ENCODE results near the gene TFF2.

The TFF2 gene

DNA sequence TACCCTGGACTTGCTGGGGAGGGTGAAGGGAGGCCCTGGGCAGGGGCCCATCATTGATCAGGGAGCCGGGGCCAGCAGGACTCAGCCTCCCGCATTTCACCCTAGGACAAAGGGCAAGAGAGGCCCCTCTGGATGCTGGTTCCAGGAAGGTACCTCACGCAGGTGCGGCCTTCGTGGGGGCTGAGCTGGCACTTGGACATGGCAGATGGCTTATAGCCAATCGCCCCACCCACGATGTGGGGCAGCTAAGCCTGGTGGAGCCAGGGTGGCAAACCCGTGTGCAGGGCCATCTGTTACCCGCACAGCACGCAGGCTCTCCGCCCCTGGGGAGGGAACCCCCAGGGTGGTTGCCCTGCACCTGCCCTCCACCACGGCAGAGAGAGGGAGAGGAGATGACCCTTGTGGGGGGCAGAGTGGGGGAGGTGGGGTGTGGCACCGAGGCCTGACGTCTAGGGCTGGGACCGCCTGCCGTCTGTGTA is 38.1 kb downstream of the TFF2 start:
- TF ChIP-seq, protein P1, sequence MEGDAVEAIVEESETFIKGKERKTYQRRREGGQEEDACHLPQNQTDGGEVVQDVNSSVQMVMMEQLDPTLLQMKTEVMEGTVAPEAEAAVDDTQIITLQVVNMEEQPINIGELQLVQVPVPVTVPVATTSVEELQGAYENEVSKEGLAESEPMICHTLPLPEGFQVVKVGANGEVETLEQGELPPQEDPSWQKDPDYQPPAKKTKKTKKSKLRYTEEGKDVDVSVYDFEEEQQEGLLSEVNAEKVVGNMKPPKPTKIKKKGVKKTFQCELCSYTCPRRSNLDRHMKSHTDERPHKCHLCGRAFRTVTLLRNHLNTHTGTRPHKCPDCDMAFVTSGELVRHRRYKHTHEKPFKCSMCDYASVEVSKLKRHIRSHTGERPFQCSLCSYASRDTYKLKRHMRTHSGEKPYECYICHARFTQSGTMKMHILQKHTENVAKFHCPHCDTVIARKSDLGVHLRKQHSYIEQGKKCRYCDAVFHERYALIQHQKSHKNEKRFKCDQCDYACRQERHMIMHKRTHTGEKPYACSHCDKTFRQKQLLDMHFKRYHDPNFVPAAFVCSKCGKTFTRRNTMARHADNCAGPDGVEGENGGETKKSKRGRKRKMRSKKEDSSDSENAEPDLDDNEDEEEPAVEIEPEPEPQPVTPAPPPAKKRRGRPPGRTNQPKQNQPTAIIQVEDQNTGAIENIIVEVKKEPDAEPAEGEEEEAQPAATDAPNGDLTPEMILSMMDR (IDR thresholded peaks at IDR 0.05; ENCODE audit: low read depth, low read length) = no peak
- DNase-seq (ENCODE audit: extremely low read depth, low read depth) = no peak

DNA sequence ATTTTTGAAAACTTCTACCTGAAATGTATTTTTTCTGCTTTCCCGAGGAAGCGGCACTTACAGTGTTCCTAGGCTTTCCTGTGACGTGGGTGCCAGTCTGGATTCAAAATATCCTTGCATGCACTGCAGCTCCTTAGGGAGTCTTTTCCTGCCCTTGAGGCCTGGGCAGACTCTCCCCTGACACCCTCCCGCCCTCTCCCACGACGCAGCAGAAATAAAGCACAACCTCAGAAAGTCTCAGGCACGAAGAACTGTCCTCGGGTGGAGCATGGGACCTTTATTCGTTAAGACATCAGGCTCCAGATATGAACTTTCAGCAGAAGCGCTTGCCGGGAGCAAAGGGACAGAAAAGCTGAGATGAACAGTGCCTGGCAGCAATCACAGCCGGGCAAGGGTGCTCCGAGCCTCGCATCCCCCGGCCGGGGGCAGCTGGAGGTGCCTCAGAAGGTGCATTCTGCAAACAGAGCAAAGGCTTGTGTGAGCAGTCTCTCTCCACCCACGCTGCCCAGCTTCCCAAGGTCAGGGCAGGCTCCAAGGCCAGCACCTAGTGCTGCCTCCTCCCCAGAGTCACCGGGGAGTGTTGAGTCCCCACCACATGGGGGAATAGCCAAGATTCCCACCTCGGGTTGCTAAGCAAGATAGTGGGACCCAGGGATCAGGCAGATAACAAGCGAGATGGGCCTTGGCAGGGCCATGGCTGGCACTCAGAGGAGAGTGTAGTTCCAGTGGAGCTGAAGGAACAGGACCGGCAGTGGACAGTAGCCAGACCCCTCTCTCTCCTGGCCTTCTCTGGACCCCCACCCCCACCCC is 38.8 kb downstream of the TFF2 start:
- DNase-seq (ENCODE audit: extremely low read depth, low read depth) = no peak

DNA sequence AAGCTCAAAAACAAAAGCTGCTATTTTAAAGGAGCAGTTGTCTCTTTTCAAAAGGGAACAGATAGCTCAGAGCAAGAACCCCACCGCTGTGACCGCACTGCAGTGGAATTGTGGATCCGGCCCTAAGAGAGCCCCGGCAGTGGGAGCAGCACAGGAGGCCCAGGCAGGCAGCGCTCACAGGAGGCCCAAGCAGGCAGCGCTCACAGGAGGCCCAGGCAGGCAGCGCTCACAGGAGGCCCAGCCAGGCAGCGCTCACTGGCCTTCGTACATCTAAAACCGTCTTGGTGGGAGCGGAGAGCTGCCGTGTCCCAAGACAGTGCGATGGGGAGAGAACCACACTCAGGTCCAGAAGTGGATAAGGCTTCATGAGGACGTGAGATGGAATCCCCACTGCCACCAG is 39.6 kb downstream of the TFF2 start:
- TF ChIP-seq, protein P1 (IDR thresholded peaks at IDR 0.05; ENCODE audit: low read depth, low read length) = no peak

More for the DNA sequence above, 38.8 kb downstream of the TFF2 start:
- TF ChIP-seq, protein P1 (IDR thresholded peaks at IDR 0.05; ENCODE audit: low read depth, low read length) = no peak

DNA sequence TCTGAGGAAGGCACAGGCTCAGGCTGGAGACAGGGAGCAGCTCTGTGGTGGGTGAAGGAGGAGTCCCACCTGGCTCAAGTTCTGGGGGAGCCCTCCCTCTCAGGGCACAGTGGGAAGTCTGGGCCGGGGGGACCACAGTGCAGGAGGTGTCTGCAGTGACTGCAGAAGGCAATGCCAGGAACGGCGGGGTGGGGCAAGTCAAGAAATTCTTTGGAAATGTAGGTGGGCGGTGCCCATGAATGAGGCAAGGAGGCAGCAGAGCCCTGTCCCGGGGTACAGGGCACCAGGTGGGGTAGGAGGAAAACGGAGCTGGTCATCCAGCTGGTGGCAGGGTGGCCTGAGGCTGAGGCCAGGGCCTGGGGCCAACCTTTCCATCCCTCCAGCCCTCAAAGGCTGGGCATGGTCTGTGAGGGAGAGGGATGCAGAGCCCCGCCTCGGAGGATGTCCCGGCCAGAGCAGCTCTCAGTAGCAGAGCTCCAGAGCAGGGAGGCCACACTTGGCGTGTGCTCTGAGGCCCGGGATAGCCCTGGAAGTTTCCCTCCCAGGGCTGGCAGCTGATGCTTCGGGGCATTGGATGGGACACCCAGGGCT is 40.3 kb downstream of the TFF2 start:
- TF ChIP-seq, protein P1 (IDR thresholded peaks at IDR 0.05; ENCODE audit: low read depth, low read length) = no peak
- no peak for DNase-seq (ENCODE audit: extremely low read depth, low read depth)

More for the DNA sequence above, 39.6 kb downstream of the TFF2 start:
- no peak for DNase-seq (ENCODE audit: extremely low read depth, low read depth)

DNA sequence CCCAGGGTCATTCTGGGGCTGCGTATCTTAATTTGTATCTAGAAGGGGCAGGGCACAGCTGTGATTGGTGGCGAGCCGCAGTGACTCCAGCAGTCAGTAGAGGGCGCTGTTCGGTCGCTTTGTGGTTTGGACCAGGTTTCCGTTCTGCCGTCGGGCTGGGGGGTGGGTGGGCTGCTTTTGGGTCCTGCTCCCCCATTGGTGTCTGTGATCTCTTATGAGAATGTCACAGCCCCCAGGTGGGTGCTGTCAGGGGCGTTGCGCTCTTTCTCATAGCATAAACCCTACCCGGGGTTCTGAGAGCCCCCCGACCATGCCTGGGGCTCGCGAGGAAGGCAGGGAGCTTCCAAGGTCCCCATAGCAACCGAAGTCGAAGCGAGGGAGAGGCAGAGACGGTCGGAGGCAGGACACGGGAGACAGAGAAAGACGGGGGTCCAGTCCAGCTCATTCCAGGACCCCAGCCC is 41.0 kb downstream of the TFF2 start:
- DNase-seq (ENCODE audit: extremely low read depth, low read depth) = no peak
- TF ChIP-seq, protein P1 (IDR thresholded peaks at IDR 0.05; ENCODE audit: low read depth, low read length) = peak; percentile 60

DNA sequence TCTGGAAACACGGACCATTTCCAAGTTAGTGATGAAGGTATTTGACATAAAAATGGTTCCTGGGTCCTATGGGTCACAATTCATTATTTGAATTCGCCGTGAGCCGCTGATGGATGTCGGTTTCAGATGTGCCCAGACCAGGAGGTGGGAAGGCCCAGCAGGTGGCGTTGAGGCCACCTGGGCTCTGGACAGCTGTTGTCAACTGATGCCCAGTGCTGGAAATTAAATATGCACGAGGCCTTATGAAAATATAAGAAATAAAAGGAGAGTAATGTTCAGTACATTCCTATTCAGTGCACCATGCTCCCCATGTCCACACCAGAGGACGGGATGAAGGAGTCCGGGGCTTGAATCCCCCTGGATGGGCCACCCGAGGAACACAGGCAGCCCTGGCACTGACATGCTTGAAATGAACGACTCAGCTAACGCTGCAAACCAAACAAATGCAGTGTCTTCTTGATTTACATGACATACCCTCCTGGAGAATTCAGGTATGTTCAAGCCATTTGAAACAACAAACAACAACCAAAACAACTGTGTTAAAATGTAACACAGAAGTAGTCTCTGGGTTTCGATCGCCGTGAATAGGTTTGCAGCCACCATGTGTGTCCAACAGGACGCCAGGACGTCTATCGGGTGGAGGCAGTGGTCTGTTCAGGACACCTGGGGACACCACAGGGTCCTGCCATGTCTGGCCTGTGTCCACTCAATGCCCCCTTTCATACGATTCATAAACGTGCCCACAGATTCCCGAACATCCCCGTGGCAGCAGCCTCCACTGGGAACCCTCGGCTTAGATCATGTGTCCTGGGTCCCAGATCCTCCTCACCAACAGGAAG is 41.7 kb downstream of the TFF2 start:
- TF ChIP-seq, protein P1 (IDR thresholded peaks at IDR 0.05; ENCODE audit: low read depth, low read length) = no peak
- DNase-seq (ENCODE audit: extremely low read depth, low read depth) = no peak
